ENCODE results near the gene CST7.

- no peak for TF ChIP-seq EZH2 (IDR thresholded peaks at IDR 0.05; ENCODE audit: borderline replicate concordance, low read depth, low read length, severe bottlenecking)
- TF ChIP-seq, protein P1, sequence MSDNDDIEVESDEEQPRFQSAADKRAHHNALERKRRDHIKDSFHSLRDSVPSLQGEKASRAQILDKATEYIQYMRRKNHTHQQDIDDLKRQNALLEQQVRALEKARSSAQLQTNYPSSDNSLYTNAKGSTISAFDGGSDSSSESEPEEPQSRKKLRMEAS (IDR thresholded peaks at IDR 0.05; ENCODE audit: insufficient read depth, insufficient read length), result no peak
- TF ChIP-seq, protein P2, sequence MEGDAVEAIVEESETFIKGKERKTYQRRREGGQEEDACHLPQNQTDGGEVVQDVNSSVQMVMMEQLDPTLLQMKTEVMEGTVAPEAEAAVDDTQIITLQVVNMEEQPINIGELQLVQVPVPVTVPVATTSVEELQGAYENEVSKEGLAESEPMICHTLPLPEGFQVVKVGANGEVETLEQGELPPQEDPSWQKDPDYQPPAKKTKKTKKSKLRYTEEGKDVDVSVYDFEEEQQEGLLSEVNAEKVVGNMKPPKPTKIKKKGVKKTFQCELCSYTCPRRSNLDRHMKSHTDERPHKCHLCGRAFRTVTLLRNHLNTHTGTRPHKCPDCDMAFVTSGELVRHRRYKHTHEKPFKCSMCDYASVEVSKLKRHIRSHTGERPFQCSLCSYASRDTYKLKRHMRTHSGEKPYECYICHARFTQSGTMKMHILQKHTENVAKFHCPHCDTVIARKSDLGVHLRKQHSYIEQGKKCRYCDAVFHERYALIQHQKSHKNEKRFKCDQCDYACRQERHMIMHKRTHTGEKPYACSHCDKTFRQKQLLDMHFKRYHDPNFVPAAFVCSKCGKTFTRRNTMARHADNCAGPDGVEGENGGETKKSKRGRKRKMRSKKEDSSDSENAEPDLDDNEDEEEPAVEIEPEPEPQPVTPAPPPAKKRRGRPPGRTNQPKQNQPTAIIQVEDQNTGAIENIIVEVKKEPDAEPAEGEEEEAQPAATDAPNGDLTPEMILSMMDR (IDR thresholded peaks at IDR 0.05; ENCODE audit: extremely low read depth in 1 of 2, insufficient read depth in 1 of 2, low read depth in 1 of 2, low read length in 2 of 2), result no peak
These were observed 30.2 kb downstream of the CST7 start for GRCh38 chr20:24979036-24979960.

Measured in endothelial cell of umbilical vein (primary cell).